Measurements from ENCODE around the gene PJA2. TPM values are rescaled to one million over a fixed set of nuclear protein-coding genes. Genes with fewer than 3 reads are reported as not detected.

The PJA2 gene
- total RNA-seq, 3 donors from 2014 or later, result 76.5 to 139 (median 83.7) TPM

DNA sequence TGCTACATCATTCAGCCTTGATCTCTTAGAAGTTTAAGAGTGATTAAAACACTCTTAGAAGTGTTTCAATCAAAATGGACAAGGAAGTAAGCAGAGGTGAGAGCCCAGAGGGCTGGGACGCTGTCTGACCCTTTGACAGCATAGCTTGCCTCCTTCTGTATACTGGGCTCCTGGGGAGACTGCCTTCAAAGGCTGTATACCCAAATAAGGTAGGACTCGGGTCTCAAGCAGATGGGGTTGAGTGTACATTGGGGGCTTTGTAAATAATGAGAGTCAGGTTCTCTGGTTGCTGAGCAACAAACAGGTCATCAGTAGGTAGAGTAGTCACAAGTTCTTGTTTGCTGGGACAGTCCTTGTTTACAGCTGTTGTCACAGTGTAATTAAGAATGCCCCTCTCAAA, 97.1 kb downstream of the PJA2 start:
- DNase-seq (no peak), ATAC-seq (no peak)
- TF ChIP-seq, protein P1, sequence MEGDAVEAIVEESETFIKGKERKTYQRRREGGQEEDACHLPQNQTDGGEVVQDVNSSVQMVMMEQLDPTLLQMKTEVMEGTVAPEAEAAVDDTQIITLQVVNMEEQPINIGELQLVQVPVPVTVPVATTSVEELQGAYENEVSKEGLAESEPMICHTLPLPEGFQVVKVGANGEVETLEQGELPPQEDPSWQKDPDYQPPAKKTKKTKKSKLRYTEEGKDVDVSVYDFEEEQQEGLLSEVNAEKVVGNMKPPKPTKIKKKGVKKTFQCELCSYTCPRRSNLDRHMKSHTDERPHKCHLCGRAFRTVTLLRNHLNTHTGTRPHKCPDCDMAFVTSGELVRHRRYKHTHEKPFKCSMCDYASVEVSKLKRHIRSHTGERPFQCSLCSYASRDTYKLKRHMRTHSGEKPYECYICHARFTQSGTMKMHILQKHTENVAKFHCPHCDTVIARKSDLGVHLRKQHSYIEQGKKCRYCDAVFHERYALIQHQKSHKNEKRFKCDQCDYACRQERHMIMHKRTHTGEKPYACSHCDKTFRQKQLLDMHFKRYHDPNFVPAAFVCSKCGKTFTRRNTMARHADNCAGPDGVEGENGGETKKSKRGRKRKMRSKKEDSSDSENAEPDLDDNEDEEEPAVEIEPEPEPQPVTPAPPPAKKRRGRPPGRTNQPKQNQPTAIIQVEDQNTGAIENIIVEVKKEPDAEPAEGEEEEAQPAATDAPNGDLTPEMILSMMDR (IDR thresholded peaks at IDR 0.05), result no peak
- intact Hi-C loops (cut with DNase I, micrococcal nuclease), result no loop called here
- no peak overlapping the region for H3K4me3 ChIP-seq
- no peaks in the 10 kb centered on the region for H3K9me3 ChIP-seq
- H3K4me1 ChIP-seq (ENCODE audit: low read depth), result no peaks in the 10 kb centered on the region
- no peaks in the 10 kb centered on the region for H3K36me3 ChIP-seq (ENCODE audit: low read depth)

DNA sequence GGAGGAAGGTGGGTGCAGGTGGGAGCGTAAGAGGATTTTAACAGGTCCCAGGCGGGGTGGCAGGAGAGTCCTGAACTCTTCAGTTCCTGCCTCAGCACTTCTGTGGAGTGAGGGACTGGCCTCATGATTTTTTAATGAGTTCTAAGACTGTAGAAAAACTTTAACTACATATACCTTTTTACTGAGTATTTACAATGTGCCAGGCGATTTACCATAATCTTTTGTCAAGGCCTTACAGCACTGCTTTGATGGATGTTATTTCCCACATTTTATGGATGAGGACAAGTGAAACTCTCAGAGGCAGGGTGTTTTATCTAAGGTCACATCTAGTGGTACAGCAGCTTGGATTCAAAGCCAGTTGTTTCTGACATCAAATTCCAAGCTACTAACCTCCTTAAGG, 99.5 kb downstream of the PJA2 start:
- intact Hi-C loops (cut with DNase I, micrococcal nuclease), result no loop called here
- H3K9me3 ChIP-seq, result no peaks in the 10 kb centered on the region
- ATAC-seq, result peak; percentile 85
- H3K4me1 ChIP-seq (ENCODE audit: low read depth), result no peaks in the 10 kb centered on the region
- DNase-seq, result no peak
- no peak overlapping the region for H3K4me3 ChIP-seq
- H3K36me3 ChIP-seq (ENCODE audit: low read depth), result no peaks in the 10 kb centered on the region
- TF ChIP-seq, protein P1 (IDR thresholded peaks at IDR 0.05), result no peak

DNA sequence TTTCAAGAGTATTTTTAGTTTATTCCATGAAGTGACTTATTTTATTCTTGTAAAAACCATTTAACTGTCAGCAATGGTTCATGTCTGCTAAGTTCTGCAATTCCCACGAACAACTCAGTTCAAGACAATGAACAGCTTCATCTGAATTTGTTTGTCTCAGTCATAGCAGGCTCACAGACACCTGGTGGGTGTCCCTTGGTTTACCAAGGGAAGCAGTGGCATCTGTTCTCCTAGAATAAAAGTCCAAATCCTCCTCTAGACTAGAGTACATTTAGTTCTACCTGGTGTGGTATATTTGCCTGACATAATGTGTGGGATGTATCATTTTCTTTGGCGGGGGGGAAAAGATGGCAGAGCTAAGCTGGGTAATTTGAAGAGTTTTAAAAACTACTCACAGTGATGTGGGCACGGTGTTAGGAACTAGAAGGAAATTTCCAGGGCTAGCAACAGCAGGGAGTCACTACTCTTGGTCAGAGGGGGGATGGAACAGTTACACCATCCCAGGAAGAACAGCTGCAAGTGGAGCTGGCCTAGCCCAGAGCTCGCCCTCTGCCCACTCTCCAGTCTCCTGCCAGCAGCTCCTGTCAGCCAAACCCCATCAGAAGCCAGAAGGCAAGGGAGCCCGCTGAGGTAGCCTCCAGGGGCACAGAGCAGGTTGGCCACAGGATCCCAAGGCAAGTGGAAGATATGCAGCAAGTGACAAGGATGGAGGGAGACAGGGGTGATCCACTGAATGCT, 100.3 kb downstream of the PJA2 start:
- Histone ChIP-seq H3K9me3 (no peaks in the 10 kb centered on the region), H3K36me3 (ENCODE audit: low read depth) (no peaks in the 10 kb centered on the region), H3K4me3 (no peak overlapping the region), H3K4me1 (ENCODE audit: low read depth) (no peaks in the 10 kb centered on the region)
- DNase-seq, result no peak
- TF ChIP-seq, protein P1 (IDR thresholded peaks at IDR 0.05), result no peak
- intact Hi-C loops (cut with DNase I, micrococcal nuclease), result no loop called here
- peak; percentile 31 for ATAC-seq

DNA sequence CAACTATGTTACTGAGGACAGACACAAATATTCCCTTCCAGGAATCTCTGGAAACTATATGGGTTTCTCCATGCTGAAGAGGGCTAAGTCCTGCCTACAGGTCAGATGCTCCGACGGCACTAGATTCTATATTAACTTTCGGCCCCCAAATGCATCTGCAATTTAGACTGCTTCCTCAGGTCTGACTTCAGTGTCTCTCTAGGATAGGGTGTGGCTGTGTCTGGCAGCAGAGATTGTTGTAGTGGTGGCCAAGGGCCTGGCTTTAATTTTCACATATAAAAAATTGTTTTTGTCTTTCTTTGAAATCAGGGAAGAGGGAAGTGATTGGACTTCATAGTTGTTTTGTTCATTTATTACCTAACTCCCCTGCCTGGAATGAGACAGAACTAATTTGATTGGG, 101.8 kb downstream of the PJA2 start:
- TF ChIP-seq, protein P1 (IDR thresholded peaks at IDR 0.05), result no peak
- Histone ChIP-seq H3K36me3 (ENCODE audit: low read depth) (no peaks in the 10 kb centered on the region), H3K4me3 (no peak overlapping the region), H3K4me1 (ENCODE audit: low read depth) (no peaks in the 10 kb centered on the region), H3K9me3 (no peaks in the 10 kb centered on the region)
- ATAC-seq (no peak), DNase-seq (no peak)
- intact Hi-C loops (cut with DNase I, micrococcal nuclease), result no loop called here

DNA sequence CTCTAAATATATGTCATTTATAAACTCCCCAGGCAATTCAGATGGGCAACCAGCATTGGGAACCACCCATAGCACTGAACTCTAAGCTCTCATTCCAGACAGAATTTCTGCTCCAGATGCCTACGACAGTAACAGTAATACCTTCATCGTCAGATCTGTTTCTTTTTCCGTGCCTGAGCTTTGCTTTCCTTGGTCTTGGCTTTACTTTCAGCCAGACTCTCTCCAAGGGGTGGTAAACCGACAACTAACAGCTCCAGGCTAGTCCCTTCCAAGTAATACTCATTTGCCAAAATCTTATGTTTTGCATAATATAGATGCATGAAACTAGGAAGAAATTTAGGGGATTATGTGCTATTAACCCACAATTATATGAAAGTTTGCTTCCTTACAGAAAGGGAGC, 102.3 kb downstream of the PJA2 start:
- no peak for ATAC-seq
- no peaks in the 10 kb centered on the region for H3K36me3 ChIP-seq (ENCODE audit: low read depth)
- intact Hi-C loops (cut with DNase I, micrococcal nuclease), result no loop called here
- TF ChIP-seq, protein P1 (IDR thresholded peaks at IDR 0.05), result no peak
- no peak overlapping the region for H3K4me3 ChIP-seq
- H3K4me1 ChIP-seq (ENCODE audit: low read depth), result no peaks in the 10 kb centered on the region
- no peaks in the 10 kb centered on the region for H3K9me3 ChIP-seq
- no peak for DNase-seq
